A549 (cell line): Measurements from ENCODE around the gene CDC42SE2.

ENCODE experiments used
- CBX8 ChIP-seq: fragments of 200-600 bp; sonication (generic); IDR thresholded peaks from 2 replicates; pipeline ENCODE4 v1.6.1; 2016
- FOSB ChIP-seq: fragments of 250-450 bp; sonication (Bioruptor Pico); IDR thresholded peaks from 2 replicates; pipeline ENCODE4 v1.5.0; 2020; ENCODE audit warnings: mild to moderate bottlenecking, moderate library complexity
- TFCP2L1 ChIP-seq: fragments of 250-450 bp; sonication (Bioruptor Pico); IDR thresholded peaks from 2 replicates; pipeline ENCODE4 v1.5.0; 2021; ENCODE audit warnings: mild to moderate bottlenecking
- TF ChIP-seq, protein P1 (sequence below): fragments of >200 bp; sonication (Bioruptor Twin); formaldehyde crosslinking; IDR thresholded peaks from 3 replicates; pipeline ENCODE4 v1.5.1; 2016

DNA sequence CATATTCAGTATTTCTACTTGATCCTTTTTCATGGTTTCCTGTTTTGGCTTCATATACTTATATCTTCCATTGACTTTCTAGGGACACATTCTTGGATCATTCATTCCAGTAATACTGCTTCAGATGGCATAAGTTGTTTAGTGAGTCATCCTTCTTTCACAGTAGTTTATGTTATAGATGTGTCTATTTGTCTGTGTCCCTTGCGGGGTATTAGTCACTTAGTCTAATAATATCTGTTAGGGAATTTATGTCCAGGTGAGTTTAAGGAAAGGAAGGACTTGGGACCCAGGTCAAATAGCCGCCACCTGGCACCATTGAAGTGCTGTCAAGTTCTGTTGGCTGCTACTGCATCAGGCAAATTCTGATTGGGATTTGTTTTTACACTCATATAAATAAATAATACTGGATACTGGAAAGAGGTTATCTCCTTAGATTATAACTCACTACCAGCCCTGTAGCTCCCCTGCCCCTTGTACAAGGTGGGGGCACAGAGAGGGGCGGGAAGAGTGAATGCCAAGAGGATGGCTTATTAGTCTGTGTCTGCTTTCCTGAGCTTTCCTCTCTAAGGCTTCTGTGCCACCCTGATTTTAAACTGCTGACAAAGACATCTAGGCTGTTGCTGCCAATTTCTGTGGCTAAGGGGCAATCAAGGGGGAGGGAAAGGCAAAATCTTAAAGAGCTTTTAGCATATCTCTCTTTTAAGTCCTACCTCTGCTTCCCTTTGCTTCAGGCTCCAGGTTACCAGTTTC lies 64.9 kb downstream of the CDC42SE2 start:
- TF ChIP-seq, protein P1, sequence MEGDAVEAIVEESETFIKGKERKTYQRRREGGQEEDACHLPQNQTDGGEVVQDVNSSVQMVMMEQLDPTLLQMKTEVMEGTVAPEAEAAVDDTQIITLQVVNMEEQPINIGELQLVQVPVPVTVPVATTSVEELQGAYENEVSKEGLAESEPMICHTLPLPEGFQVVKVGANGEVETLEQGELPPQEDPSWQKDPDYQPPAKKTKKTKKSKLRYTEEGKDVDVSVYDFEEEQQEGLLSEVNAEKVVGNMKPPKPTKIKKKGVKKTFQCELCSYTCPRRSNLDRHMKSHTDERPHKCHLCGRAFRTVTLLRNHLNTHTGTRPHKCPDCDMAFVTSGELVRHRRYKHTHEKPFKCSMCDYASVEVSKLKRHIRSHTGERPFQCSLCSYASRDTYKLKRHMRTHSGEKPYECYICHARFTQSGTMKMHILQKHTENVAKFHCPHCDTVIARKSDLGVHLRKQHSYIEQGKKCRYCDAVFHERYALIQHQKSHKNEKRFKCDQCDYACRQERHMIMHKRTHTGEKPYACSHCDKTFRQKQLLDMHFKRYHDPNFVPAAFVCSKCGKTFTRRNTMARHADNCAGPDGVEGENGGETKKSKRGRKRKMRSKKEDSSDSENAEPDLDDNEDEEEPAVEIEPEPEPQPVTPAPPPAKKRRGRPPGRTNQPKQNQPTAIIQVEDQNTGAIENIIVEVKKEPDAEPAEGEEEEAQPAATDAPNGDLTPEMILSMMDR: no peak
- TF ChIP-seq FOSB (CRISPR knock-in tag) (no peak), CBX8 (no peak), TFCP2L1 (no peak)
